ENCODE results near the gene ASPDH. TPM values are rescaled to one million over a fixed set of nuclear protein-coding genes. Genes with fewer than 3 reads are reported as not detected.

Gene ASPDH
- total RNA-seq, 1 experiment from 2014 or later: not detected

- no peak for DNase-seq
- TF ChIP-seq, protein P1, sequence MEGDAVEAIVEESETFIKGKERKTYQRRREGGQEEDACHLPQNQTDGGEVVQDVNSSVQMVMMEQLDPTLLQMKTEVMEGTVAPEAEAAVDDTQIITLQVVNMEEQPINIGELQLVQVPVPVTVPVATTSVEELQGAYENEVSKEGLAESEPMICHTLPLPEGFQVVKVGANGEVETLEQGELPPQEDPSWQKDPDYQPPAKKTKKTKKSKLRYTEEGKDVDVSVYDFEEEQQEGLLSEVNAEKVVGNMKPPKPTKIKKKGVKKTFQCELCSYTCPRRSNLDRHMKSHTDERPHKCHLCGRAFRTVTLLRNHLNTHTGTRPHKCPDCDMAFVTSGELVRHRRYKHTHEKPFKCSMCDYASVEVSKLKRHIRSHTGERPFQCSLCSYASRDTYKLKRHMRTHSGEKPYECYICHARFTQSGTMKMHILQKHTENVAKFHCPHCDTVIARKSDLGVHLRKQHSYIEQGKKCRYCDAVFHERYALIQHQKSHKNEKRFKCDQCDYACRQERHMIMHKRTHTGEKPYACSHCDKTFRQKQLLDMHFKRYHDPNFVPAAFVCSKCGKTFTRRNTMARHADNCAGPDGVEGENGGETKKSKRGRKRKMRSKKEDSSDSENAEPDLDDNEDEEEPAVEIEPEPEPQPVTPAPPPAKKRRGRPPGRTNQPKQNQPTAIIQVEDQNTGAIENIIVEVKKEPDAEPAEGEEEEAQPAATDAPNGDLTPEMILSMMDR (conservative IDR thresholded peaks at IDR 0.05): no peak
- Histone ChIP-seq H3K27me3 (ENCODE audit: insufficient read depth, low read length) (peaks cover 20% of the 10 kb centered on the region; the same call in 1 of the 2 replicates), H3K14ac (ENCODE audit: insufficient read depth, low read length) (no peak overlapping the region; the same call in 1 of the 2 replicates), H4K8ac (replicated peaks; ENCODE audit: insufficient read length, low read depth, low read length) (no peak overlapping the region), H3K79me1 (ENCODE audit: insufficient read depth, low read depth, low read length, poor library complexity, severe bottlenecking) (no peaks in the 10 kb centered on the region), H2BK20ac (ENCODE audit: low read depth, low read length, poor library complexity, severe bottlenecking) (no peak overlapping the region), H4K91ac (ENCODE audit: insufficient read length, low read depth, low read length) (no peak overlapping the region), H3K4me2 (ENCODE audit: insufficient read depth, insufficient read length, low read length) (no peak overlapping the region), H2BK12ac (ENCODE audit: insufficient read length, low read depth, low read length) (no peak overlapping the region), H3K56ac (ENCODE audit: insufficient read length, low read depth, low read length) (no peak overlapping the region), H3K9me3 (ENCODE audit: control insufficient read depth, low read depth, low read length) (no peaks in the 10 kb centered on the region), H3K27ac (ENCODE audit: insufficient read length, low read depth, low read length) (no peak overlapping the region), H3K4me1 (ENCODE audit: insufficient read depth, low read length) (no peaks in the 10 kb centered on the region), H3T11ph (ENCODE audit: low read length) (no peak overlapping the region), H3K23ac (ENCODE audit: insufficient read length, low read depth, low read length) (no peak overlapping the region), H3K9ac (ENCODE audit: extremely low read depth, insufficient read length, low read length) (no peak overlapping the region), H2BK120ac (ENCODE audit: low read depth, low read length, poor library complexity, severe bottlenecking) (no peak overlapping the region), H2BK5ac (ENCODE audit: insufficient read length, low read length) (no peak overlapping the region), H4K5ac (ENCODE audit: insufficient read length, low read depth, low read length) (no peak overlapping the region), H2AK5ac (ENCODE audit: insufficient read length, low read length) (no peak overlapping the region), H2AFZ (ENCODE audit: low read length) (no peak overlapping the region), H3K79me2 (ENCODE audit: insufficient read depth, low read length) (no peaks in the 10 kb centered on the region), H3K4ac (ENCODE audit: low read depth, low read length) (no peak overlapping the region), H3K23me2 (ENCODE audit: insufficient read length, low read depth, low read length, poor library complexity, severe bottlenecking) (peaks cover 3% of the 10 kb centered on the region), H2BK15ac (ENCODE audit: low read depth, low read length) (no peak overlapping the region), H4K20me1 (ENCODE audit: control insufficient read depth, insufficient read depth, insufficient read length) (no peaks in the 10 kb centered on the region), H3K18ac (ENCODE audit: insufficient read length, low read depth, low read length) (no peak overlapping the region)
- H3K27ac Mint-ChIP-seq: no peak overlapping the region
- no peaks in the 10 kb centered on the region; a peak in 2 of 7 replicates for H3K36me3 Mint-ChIP-seq (ENCODE audit: insufficient read depth in 1 of 3, low read depth in 3 of 3)
- no peaks in the 10 kb centered on the region for H3K9me3 Mint-ChIP-seq
- peaks cover 2 to 9% of the 10 kb centered on the region in 2 experiments; a peak in 3 of 4 replicates for H3K4me1 Mint-ChIP-seq
- WGBS (ENCODE audit: extremely low coverage, insufficient read length, low lambda C conversion rate): no CpG with 5 or more reads among the region's 12 CpGs
- H3K27me3 Mint-ChIP-seq (ENCODE audit: low read depth): peaks cover 18% of the 10 kb centered on the region
- H3K4me3 Mint-ChIP-seq: 0 out of 5 replicates have a peak overlapping the region, but pooled peaks of 1 of the 2 experiments have one; percentile 4
These were observed 12.5 kb downstream of the ASPDH start for GRCh38 chr19:50501186-50501567.
